D721Med (cell line): ENCODE results near the gene MTOR.
A peak's percentile ranks its signal among the peaks of the same experiment; 100 is the strongest.

Experiments
- DNase-seq: peaks from one replicate; pipeline ENCODE4 v3.0.0; 2011; ENCODE audit warnings: low spot score; ENCODE audit not compliant: insufficient read length
- FAIRE-seq: peaks from 2 replicates; lab custom pipeline; 2011; peaks lifted over from hg19 to GRCh38; lab: Jason Lieb, UNC
- TF ChIP-seq, protein P1 (sequence below): IDR thresholded peaks from 2 replicates; pipeline ENCODE4 v1.5.1; 2012; ENCODE audit warnings: mild to moderate bottlenecking, control low read depth; ENCODE audit not compliant: insufficient read depth; ENCODE audit errors: missing control alignments

Gene MTOR

DNA sequence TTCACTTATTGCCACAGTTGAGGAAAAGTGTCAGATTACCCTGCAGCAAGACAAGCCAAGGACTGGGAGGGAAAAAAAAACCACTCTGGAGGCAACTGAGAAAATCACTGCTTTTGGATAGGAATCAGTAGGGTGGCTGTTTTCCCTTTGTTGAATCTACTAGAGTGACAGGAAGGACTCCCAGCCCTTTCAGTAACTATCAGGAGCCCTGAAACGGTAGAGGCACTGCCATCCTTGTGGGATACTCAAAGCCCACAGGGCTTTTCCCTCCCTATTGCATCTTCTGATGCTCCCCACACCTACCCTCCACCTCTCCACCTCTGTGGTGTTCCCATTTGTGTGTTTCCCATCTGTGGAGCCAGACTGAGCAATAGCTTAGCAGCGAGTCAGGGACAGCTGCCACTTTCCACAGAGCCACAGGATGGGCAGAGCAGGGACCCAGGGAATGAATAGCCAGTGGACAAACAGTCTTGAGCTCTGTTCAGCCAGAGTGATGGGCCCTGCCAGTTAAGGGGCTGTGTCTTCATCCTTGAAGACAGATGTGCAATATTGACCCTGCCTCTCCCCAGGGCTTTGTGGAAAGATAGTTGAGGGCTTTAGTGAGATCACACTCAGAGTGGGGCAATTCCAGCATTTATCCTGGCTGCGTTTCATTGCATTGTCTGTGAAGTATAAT lies 24.5 kb upstream of the MTOR start:
- FAIRE-seq (no peak), DNase-seq (no peak)
- TF ChIP-seq, protein P1, sequence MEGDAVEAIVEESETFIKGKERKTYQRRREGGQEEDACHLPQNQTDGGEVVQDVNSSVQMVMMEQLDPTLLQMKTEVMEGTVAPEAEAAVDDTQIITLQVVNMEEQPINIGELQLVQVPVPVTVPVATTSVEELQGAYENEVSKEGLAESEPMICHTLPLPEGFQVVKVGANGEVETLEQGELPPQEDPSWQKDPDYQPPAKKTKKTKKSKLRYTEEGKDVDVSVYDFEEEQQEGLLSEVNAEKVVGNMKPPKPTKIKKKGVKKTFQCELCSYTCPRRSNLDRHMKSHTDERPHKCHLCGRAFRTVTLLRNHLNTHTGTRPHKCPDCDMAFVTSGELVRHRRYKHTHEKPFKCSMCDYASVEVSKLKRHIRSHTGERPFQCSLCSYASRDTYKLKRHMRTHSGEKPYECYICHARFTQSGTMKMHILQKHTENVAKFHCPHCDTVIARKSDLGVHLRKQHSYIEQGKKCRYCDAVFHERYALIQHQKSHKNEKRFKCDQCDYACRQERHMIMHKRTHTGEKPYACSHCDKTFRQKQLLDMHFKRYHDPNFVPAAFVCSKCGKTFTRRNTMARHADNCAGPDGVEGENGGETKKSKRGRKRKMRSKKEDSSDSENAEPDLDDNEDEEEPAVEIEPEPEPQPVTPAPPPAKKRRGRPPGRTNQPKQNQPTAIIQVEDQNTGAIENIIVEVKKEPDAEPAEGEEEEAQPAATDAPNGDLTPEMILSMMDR, result no peak

DNA sequence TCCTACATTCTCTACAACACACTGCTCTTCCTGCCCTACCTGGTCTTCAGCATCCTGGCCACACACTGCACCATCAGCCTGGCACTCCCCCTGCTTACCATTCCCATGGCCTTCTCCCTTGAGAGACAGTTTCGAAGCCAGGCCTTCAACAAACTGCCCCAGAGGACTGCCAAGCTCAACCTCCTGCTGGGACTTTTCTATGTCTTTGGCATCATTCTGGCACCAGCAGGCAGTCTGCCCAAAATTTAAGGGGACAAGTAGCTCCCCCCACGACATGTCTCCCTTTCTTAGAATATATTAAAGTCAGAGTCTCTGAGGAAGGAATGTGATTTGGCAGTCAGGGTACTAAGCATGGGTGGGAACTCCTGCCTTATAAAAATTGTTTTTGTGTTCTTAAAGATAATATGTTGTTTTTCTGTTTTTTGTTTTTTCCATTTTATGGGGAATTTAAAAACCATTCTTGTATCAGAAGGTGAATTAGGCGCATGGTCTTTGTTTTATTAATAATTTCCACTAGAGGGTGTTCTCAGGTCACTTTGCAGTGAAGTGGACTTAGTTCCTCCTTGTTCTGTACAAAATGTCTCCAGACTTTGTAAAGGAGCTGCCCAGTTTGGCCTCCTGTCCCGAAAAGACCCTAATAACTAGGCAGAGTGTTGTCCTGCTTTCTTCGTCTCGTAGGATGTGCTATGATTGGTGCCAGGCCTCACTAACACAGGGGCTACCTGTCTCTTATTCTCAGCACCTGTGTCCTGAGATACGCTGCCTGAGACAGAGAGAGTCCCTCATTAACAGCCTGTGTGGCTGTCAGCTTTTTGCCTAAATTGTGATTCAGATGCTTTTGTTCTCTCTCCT lies 23.8 kb upstream of the MTOR start:
- DNase-seq, result no peak

GRCh38 chr1:11284784-11285183 lies 22.4 kb upstream of the MTOR start:
- no peak for FAIRE-seq
- DNase-seq, result no peak
- TF ChIP-seq, protein P1, result no peak

More for the DNA sequence above, 23.8 kb upstream of the MTOR start:
- no peak for FAIRE-seq
- TF ChIP-seq, protein P1, result peak; percentile 33

DNA sequence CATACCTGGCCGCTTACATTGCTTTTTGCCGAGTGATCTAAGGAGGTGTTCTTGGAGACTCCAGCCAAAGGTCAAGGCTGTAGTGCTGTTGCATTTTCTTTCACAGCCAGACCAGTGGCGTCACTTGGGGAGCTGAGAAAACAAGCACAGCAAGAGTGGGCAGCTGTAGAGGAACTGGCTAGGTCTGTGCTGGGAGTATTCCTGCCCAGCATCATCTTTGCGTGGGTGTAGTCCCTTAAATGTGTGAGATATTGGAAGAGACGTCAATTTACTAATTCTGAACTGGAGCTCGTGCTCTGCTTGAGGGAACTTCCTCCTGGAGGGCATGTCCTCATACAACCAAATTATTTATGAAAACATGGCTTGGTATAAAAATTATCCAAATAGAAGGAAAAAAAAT lies 20.8 kb upstream of the MTOR start:
- TF ChIP-seq, protein P1, result no peak
- FAIRE-seq, result no peak
- DNase-seq, result no peak

DNA sequence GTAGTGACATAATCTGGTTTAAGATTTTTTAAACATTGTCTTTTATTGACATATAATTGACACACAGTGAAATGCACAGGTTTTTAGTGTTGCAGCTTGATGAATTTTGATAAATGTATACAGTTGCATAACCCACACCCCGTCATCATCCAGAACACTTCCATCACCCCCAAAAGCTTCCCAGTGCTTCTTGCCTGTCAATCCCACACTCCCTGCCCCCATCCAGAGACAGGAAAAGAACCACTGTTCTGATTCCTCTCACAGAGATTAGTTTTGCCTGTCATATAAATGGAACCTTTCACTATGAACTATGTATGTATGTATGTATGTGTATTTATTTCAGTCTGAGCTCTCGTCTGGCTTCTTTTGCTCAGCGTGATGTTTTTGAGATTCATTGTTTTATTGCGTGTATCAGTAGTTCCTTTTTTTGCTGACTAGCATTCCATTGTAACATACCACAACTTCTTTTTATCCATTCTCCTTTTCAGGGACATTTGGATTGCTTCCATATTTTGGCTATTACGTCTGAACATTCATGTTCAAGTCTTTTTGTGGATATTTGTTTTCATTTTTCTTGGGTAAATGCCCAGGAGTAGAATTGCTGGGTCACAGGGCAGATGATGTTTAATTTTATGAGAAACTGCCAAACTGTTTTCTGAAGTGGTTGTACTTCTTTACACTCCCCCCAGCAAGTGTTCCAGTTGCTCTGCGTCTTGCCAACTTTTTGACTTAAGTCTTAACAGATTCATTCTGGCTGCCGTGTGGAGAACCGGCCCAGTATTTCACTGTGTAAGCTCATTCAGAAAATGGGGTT lies 19.4 kb upstream of the MTOR start:
- FAIRE-seq, result no peak
- no peak for DNase-seq
- TF ChIP-seq, protein P1, result no peak

DNA sequence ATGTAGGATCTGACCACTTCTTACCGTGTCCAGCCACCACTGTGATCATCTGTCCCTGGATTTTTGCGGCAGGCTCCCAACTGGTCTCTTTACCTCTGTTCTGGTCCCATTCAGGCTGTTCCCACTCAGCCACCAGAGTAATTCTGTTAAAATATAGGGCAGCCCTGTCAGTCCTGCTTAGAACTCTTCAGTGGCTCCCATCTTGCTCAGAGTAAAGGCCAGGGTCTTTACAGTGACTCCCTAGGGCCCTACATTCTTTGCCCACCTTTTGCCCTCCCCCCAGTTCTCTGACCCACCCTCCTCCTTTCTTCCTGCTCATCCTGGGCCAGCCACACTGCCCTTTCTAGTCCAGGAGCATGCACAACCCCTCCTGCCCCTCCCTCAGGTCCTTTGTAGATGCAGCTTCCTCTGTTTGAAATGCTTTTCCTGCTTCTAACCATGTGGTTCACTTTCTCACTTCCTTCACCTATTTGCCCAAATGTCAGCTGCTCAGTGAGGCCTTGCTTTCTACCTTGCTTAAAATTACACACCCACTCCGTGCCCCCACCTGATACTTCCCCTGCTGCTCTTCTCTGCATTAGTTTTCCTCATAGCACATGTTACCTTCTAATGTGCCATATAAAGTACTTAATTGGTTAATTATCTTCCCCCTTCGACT lies 18.5 kb upstream of the MTOR start:
- DNase-seq, result no peak
- no peak for FAIRE-seq

More for the DNA sequence above, 18.5 kb upstream of the MTOR start:
- TF ChIP-seq, protein P1, result no peak
